Adipose tissue (tissue), 3 donors: ENCODE data around the gene DYNC1LI1. TPM values are rescaled to one million over a fixed set of nuclear protein-coding genes. Genes with fewer than 3 reads are reported as not detected.
"Not testable (repeated sequence)": the region's sequence is repeated elsewhere in the genome, so short reads cannot be mapped to it uniquely, and the experiment has no call there.

Source experiments
- H3K27ac ChIP-seq: one replicate; pipeline ENCODE4 v1.5.1; 2013; ENCODE audit warnings: low read depth, low read length
- WGBS, 3 donors: extraction: QIAGEN DNeasy Blood & Tissue Kit; methylation state at CpG; one replicate each; pipeline ENCODE4 v1.1.7; 2013; 5-methylcytosine and 5-hydroxymethylcytosine counted together
- polyA plus RNA-seq, 3 donors: library from polyadenylated mRNA; stranded (reverse); fragments of 200-250 nt; gene quantifications; one replicate each; pipeline ENCODE4 v1.2.3, GENCODE V29; 2013
- donor health status: healthy with polysubstance abuse.
- donor health status: Bipolar disorder and iron deficiency.
- donor health status: healthy.

DYNC1LI1 gene
- polyA plus RNA-seq, 3 donors = 9.5 to 21.7 (median 19.6) TPM

DNA sequence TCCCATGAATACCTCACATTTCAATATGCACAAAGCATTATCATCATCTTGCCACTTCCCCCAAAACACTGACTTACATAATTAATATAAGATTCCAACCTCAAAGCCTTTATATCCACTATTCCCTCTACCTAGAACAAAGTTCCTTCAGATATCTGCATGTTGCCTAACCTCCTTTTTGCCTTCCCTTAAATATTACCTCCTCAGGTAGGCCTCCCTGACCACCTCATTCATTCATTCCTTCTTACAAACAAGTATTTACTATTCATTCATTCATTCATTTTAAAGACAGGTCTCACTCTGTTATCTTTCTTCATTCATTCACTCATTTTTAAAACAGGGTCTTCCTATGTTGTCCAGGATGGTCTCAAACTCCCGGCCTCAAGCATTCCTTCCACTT, 18.6 kb downstream of the DYNC1LI1 start:
- H3K27ac ChIP-seq = no peak overlapping the region
- 97 to 100% (median 97%) methylated on average over 1 of the region's 1 CpG for WGBS, 3 donors

- no peak overlapping the region for H3K27ac ChIP-seq
These were observed 19.2 kb downstream of the DYNC1LI1 start for GRCh38 chr3:32551496-32551895.

GRCh38 chr3:32551087-32551486, 19.6 kb downstream of the DYNC1LI1 start:
- WGBS, 3 donors = 86 to 90% (median 89%) methylated on average over 2 of the region's 2 CpGs

GRCh38 chr3:32545305-32545704, 25.4 kb downstream of the DYNC1LI1 start:
- H3K27ac ChIP-seq = no peak overlapping the region

More at GRCh38 chr3:32551087-32551486, 19.6 kb downstream of the DYNC1LI1 start:
- H3K27ac ChIP-seq = no peak overlapping the region

DNA sequence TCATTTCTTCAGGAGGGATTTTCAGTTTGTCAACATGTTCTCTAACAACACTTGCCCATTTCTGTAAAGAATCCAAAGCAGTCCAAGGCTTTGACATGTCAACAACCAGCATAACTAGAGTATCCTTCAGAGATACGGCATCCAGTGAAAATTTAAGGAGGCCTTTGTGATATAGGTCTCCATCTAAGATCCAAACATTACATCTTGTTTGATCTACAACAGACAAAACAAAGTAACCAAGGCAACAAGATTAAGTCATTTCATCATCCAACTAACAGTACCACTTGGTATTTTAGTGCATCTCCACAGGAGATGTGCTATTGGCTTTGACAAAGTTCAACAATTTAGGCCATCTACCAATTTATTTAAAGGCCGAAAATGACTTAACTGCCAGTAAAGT, 25.8 kb downstream of the DYNC1LI1 start:
- 87 to 95% (median 89%) methylated on average over 2 of the region's 2 CpGs for WGBS, 3 donors
- no peak overlapping the region for H3K27ac ChIP-seq

GRCh38 chr3:32542807-32543206, 27.9 kb downstream of the DYNC1LI1 start:
- 97 to 99% (median 98%) methylated on average over 2 of the region's 2 CpGs for WGBS, 3 donors

GRCh38 chr3:32540899-32541298, 29.8 kb downstream of the DYNC1LI1 start:
- no peak overlapping the region for H3K27ac ChIP-seq
- 69 to 94% (median 93%) methylated on average over 4 of the region's 4 CpGs for WGBS, 3 donors

More at GRCh38 chr3:32542807-32543206, 27.9 kb downstream of the DYNC1LI1 start:
- no peak overlapping the region for H3K27ac ChIP-seq

GRCh38 chr3:32532434-32532833, 38.2 kb downstream of the DYNC1LI1 start:
- 94 to 100% (median 96%) methylated on average over 1 of the region's 1 CpG for WGBS, 3 donors
- no peak overlapping the region for H3K27ac ChIP-seq

DNA sequence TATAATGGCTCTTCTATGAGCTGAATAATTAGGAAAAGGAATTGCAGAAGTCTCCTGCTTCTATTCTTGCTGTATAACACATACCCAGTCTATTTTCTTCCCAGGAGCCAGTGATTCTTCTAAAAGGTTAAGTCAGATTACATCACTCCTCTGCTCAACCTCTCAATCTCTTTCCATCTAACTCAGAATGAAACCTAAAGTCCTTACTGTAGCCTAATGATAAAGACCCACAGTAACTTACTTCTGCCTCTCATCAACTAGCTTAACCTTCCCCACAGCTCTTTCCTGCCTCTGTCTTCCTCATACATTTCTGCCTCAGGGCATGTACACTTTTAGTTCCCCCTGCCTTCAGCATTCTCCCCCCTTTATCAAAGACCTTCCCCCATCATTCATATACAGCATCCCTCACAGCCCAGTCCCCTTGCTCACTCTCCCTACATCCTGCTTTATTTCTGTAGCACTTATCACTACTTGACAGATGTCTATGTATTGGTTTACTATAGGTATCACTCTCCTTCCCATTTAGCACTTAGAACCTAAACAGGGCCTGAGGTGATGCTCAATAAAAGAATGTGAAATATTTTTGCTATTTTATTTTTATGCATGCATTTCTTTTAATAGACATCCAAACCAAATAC, 39.5 kb downstream of the DYNC1LI1 start:
- no peak overlapping the region for H3K27ac ChIP-seq

- H3K27ac ChIP-seq = no peak overlapping the region
These were observed 44.9 kb downstream of the DYNC1LI1 start for GRCh38 chr3:32525720-32526119.

GRCh38 chr3:32522682-32523081, 48.0 kb downstream of the DYNC1LI1 start:
- 77 to 84% (median 81%) methylated on average over 7 of the region's 7 CpGs for WGBS, 3 donors
- H3K27ac ChIP-seq = no peak overlapping the region

GRCh38 chr3:32518921-32519320, 51.7 kb downstream of the DYNC1LI1 start:
- WGBS, 3 donors = 98 to 99% (median 99%) methylated on average over 5 of the region's 5 CpGs
- not testable (repeated sequence) for H3K27ac ChIP-seq

DNA sequence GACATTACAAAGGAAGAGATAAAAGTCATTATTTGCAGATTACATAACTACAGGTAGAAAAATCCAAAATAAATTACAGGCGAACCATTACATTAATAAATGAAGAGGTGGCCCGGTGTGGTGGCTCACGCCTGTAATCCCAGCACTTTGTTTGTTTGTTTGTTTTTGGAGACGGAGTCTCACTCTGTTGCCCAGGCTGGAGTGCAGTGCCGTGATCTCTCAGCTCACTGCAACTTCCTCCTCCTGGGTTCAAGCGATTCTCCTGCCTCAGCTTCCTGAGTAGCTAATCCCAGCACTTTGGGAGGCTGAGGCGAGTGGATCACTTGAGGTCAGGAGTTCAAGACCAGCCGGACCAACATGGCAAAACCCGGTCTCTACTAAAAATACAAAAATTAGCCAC, 53.9 kb downstream of the DYNC1LI1 start:
- 67 to 93% (median 68%) methylated on average over 9 of the region's 9 CpGs for WGBS, 3 donors
- not testable (repeated sequence) for H3K27ac ChIP-seq

- 79 to 82% (median 79%) methylated on average over 2 of the region's 2 CpGs for WGBS, 3 donors
These were observed 59.7 kb downstream of the DYNC1LI1 start for GRCh38 chr3:32511005-32511404.

GRCh38 chr3:32510075-32510724, 60.5 kb downstream of the DYNC1LI1 start:
- H3K27ac ChIP-seq = no peak overlapping the region
- WGBS, 3 donors = 23 to 33% (median 30%) methylated on average over 3 of the region's 3 CpGs

More at GRCh38 chr3:32511005-32511404, 59.7 kb downstream of the DYNC1LI1 start:
- no peak overlapping the region for H3K27ac ChIP-seq

DNA sequence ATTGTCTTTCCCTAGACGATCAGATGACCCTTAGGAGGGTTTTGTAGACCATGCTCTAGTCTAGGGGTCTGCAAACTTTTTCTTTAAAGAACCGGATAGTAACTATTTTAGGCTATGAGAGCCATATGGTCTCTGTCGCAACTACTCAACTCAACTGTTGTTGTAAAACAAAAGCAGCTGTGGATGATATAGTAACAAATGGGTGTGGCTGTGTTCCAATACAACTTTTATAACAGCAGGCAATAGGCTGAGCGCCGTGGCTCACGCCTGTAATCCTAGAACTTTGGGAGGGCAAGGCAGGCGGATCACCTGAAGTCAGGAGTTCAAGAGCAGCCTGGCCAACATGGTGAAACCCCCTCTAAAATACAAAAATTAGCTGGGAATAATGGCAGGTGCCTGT, 61.9 kb downstream of the DYNC1LI1 start:
- H3K27ac ChIP-seq = no peak overlapping the region
- 52 to 65% (median 62%) methylated on average over 7 of the region's 7 CpGs for WGBS, 3 donors

DNA sequence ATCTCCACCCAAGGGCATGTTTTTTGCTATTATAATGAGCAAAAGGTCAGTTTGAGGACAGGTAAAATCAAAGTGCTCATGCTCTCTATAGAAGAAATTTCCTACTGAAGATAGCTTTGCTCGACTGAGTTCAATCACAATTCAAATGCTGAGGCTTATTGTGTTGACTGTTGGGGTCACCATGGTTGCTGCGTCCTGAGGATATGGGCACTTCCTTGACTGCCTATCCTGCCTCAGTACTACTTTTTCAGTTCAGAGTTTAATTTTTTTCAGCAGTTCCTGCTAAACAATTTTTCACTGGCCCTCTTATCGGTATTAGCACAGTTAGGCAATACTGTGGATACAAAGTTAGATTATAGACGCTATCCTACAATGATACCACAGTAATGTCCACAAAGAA, 64.2 kb downstream of the DYNC1LI1 start:
- WGBS, 3 donors = 72 to 75% (median 74%) methylated on average over 4 of the region's 4 CpGs
- no peak overlapping the region for H3K27ac ChIP-seq

DNA sequence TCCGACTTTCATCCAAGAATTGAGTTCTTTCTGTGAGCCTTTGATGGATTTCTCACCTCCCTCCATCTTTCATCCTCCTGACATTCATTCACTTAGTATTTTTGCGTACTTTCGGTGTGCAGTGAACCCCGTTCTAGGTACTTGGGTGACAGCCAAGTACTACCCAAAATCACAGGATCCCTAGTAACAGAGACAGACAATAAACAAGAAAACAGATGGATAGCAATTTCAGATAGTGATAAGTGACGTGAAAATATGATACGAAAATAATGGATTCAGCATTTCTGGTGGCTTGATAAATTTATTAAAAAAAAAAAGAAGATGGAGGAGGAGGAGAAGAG, 67.7 kb downstream of the DYNC1LI1 start:
- WGBS, 3 donors = 0 to 2% (median 1%) methylated on average over 6 of the region's 6 CpGs

DNA sequence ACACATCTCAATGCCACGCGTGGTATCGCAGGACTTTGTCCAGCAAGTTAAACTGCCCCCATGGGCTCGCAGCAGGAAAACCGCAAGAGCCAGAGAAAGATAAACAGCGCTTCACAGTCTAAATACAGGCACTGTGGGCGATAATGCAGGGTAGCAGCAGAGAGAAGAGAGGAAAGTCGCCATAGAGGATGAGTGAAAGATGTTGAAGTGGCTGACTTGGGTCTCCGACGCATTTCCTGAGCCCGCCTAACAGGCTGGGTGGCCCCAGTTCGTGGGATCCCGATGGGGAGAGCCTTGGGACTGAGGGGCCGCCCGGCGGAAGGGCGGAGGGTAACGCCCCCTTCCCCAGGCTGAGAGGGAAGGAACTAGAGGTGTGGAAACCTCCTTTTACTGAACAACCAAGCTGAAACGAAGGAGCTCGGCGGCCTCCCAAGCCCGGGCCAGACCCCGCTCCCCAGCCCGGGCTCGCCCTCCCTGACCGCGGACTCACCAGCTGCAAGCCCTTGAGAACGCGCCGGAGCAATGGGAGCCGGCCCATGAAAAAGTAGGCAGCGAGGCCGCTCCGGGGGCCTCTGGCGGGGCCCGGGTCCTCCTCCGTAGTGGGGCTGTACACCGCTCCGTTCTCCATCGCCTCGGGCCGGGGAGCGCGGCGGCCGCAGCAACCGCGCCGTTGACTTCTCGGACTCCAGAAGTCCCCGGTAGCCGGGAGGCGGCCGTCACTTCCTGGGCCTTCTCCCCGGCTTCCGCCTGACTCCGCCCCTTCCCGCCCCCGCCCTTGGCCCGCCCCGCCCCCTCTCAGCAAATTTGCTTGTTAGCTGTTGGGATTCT, 68.3 kb downstream of the DYNC1LI1 start, which contains the start of gene CMTM6:
Gene CMTM6, minus strand, starts transcription at position 735 of the 828 bp plus-strand sequence. Its CDS starts 107 bp downstream, at position 628.
- peak within 1 kb of the TSS; percentile 97 for H3K27ac ChIP-seq
- 0% methylated on average over 43 to 61 of the region's 61 CpGs for WGBS, 3 donors

More for the DNA sequence above, 67.7 kb downstream of the DYNC1LI1 start:
- H3K27ac ChIP-seq = no peak overlapping the region
